HG03095 (cell line): ENCODE measurements around the gene AUH.

Experiments
- ATAC-seq: cut with Tn5 transposase; IDR thresholded peaks from one replicate; pipeline ENCODE4 v1.9.1; 2021; ENCODE audit warnings: moderate library complexity; ENCODE audit not compliant: unreplicated experiment

The AUH gene

GRCh38 chr9:91253488-91253887 lies 108.2 kb downstream of the AUH start:
- no peak for ATAC-seq

GRCh38 chr9:91248707-91249106 lies 113.0 kb downstream of the AUH start:
- ATAC-seq: no peak

DNA sequence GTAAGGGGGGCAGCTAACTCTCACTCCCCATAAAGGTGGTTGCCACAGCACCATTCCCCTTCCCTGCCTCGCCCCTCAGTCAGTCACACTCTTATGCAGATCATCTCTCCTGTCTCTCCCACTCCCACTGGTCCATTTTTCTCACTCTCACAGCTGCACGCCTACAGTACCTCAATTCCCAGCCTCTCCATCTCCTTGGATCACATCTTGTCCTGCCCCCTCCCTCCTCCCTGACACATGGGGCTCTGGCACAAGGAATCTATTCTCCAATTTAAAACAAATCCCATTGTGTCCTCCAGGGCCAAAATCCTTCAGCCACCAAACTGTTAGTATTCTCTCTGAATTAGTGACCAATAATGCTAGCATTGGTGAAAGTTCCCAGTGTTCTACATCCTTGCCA lies 114.4 kb downstream of the AUH start:
- no peak for ATAC-seq

- no peak for ATAC-seq
Observed at GRCh38 chr9:91246846-91247245, 114.9 kb downstream of the AUH start.

DNA sequence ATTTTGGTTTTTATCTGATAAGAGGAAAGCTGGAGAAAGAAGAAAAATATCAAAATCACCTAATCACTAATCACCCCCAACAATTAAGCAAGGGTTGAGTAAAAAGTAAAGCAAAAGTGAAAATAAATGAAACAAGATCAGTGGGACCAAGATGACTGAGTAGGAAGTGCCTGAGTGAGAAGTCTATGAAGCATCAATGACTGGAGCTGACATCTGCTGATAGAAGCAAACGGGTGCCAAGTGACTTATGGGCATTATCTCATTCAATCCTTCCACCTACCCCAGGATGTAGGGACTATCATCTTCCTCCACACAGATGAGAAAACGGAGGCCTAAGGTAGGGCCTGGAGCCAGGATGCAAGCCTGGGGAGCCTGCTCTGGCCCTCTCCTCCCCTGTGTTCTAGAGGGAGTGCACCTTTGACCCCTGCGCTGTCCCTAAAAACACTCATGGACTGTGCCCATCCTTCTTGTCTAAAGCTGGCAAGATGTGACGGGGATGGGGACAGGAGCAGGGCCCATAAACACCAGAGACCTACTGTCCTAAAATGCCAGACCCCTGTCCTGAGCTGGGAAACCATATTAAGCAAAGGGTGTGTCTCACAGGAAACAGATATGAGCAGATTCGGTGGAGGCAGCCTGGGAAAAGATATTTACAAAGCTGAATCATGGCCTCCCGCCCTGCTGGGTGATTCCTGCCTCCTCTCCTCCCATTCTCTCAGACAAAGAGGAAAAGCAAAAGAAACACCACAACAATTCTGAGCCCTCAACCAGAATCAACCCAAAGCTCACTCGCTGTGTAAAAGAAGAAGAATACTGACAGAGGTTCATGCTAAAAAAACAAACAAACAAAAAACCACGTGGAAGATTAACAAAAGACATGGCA lies 116.0 kb downstream of the AUH start:
- no peak for ATAC-seq

GRCh38 chr9:91243029-91243428 lies 118.7 kb downstream of the AUH start:
- no peak for ATAC-seq

GRCh38 chr9:91241909-91242308 lies 119.8 kb downstream of the AUH start:
- ATAC-seq: no peak

- ATAC-seq: no peak
Observed at GRCh38 chr9:91240596-91241165, 121.0 kb downstream of the AUH start.

- no peak for ATAC-seq
Observed at GRCh38 chr9:91239367-91240111, 122.2 kb downstream of the AUH start.

DNA sequence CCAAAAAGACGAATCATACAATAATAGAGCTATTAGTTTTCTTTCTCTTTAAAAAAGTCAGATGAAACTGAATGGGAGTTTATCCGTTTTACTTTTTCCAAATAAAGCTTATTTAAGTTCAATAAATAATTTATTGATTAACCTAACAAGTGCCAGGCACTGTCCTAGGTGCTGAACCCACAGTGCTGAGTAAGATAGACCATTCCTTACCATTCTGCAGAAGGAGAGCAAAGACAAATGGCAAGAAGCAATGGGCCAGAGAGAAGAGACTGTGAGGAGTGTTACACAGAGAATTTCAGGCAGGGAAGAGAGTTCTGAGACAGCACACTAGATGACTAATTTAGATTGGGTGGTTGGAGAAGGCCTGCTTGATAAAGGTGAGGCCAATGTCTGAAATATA lies 127.2 kb downstream of the AUH start:
- no peak for ATAC-seq

- no peak for ATAC-seq
Observed at GRCh38 chr9:91231619-91232018, 130.1 kb downstream of the AUH start.

DNA sequence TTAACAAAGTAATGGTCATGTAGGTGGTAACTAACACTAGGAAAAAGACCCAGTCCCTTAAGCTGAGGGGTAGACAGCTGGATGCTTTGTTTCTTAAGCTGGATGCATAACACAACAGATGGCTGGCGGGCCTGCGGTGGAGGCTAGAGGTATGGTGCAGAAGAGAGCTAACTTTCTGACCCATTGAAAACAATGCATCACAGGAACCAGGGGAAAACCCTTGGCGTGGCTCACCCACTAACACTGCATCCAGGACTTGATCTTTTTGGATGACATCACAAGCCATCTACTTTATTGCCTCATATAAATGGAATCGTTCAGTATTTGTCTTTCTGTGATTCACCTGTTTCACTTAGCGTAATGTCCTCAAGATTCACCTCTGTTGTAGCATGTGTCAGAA lies 138.7 kb downstream of the AUH start:
- ATAC-seq: no peak

- ATAC-seq: no peak
Observed at GRCh38 chr9:91222457-91222856, 139.3 kb downstream of the AUH start.

DNA sequence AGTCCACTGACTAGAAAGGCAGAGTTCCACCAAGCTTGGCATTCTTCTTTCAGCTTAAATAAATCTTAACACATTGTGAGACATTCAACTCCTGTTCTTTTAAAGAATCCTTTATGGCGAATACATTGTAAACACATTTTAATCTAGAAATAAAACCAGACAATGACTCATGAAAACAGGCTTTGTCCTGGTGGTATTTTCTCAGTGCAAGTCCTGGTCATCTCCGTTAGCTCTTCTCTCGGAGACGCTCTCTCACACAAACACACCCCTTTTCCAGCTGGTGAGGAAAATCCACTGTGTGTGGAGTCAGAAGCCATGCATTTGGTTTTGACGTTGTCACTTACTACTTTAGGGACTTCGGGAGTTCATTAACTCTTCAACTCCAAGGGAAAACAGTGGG lies 140.4 kb downstream of the AUH start:
- no peak for ATAC-seq

- ATAC-seq: no peak
Observed at GRCh38 chr9:91220491-91221135, 141.1 kb downstream of the AUH start.

DNA sequence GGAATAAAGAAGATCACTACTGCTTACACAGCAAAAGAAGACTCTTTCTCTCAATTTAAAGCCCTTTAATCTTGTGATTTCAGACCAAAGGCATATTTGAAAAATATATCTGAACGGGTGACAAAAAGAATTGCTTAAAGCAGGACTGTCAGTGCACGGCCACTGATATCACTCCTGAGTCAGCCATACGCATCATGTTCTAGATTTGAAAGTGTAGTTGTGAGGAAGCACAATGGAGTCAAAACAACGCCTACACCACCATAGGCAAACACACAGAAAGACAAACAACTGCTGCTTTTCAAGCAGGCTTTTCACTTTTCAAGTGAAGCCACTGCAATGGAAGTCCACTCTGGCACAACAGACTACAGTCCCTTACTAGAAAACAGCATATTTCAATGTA lies 141.7 kb downstream of the AUH start:
- ATAC-seq: no peak

DNA sequence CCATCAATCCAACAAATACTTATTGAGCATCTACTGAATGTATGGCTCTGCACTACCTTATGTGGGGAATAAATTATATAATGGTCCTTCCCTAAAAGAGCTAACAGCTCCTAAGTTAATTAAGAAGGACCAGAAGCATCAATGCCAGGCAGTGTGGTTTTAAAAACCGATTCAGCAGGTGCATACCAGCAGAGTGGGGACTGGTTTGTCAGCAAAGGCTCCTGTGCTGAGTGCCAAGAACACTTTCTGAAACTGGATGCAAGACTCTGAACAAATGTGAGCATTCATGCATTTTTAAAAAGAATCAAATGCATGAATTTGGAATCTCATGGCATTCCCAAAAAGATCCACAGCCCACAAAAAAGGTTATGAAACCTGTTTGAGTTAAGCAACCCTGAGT lies 142.2 kb downstream of the AUH start:
- ATAC-seq: no peak

- no peak for ATAC-seq
Observed at GRCh38 chr9:91217388-91217787, 144.3 kb downstream of the AUH start.

DNA sequence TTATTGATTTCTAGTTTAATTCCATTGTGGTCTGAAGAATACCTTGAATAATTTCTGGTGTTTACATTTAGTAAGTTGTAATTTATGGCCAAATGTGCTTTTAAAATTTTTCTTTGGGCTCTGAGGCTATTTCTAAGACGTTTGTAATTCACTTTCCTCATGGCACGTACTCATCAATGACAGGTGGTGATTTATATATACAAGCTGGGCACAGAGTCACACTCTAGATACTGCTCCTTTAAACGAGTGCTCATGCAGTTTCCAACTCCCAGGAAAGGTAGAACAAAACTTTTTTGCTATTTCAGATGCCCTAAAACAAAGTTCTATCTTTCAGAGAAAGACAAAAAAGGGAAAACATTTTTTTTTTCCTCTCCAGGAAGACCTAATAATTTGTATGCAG lies 146.9 kb downstream of the AUH start:
- no peak for ATAC-seq

DNA sequence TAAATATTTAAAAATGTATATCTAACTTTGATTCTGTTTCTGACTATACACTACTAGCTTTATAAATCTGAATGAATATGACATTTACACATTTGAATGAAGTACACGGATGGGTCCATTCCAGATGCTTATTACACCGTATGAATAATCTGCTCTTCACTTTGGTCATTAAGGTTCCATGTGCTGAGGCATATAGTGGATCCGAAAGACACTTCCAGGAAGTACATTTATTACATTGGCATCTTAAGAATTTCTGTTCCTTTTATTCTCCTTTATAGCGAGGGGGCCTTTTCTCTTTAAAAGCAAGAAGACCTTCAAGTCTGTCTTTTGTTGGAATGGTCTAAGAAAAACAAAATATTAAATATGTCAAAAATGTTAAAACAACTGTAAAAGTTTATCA lies 147.6 kb downstream of the AUH start:
- ATAC-seq: no peak

DNA sequence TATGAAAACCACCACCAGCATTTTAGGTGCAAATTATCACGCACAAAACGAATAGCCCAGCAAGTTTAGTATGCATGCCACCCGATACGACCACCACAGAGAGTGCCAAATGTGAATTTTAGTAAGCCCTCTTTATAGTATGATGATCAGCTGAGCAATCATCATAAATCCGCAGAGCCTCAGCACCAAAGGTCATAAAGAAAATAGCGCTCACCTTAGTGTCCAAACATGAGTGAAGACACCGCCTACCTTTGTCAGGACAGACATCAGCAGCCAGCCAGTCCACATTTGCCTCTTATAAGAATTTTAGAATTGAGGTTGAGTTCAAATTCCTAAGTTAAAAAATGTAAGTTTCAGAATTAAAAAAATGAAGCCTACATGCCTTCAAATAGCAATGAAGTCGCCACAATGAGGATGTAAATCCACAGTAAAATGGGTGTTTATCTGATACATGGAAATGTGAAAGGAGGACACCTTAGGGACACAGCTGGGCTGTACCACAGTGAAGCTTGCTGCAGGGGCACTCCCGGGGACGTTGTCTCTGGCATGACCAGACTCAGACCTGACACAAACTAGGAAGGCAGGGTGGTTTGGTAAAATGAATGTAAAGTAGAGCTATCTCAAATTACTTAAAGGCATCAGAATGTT lies 149.0 kb downstream of the AUH start:
- ATAC-seq: no peak
